ENCODE measurements around the gene SCRN1. TPM values are rescaled to one million over a fixed set of nuclear protein-coding genes. Genes with fewer than 3 reads are reported as not detected.
A peak's percentile ranks its signal among the peaks of the same experiment; 100 is the strongest.

Gene SCRN1
- total RNA-seq, 1 experiment from 2014 or later = 20.5 TPM

DNA sequence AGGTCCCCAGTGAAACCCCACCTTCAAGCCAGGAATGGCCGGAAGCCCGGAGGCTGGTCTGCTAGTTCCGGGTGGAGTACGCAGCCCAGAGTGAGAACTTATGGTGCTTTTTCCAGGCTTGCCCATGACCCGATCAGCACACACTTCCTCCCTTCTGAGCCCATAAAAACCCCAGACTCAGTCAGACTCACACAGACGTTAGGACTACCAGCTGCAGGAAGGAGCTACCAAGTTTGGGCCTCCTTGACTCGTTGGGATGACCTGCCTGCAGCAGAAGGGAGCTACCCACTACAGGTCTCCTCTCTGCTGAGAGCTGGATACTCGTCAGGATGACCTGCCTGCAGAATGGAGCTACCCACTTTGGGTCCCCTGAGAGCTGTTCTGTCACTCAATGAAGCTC lies 39.1 kb downstream of the SCRN1 start:
- no peak for DNase-seq (ENCODE audit: low read depth)
- in situ Hi-C loops (cut with HindIII; ENCODE audit: low pct_unique_long_range_greater_than_20kb, low sequenced_read_pairs) = no loop called here

DNA sequence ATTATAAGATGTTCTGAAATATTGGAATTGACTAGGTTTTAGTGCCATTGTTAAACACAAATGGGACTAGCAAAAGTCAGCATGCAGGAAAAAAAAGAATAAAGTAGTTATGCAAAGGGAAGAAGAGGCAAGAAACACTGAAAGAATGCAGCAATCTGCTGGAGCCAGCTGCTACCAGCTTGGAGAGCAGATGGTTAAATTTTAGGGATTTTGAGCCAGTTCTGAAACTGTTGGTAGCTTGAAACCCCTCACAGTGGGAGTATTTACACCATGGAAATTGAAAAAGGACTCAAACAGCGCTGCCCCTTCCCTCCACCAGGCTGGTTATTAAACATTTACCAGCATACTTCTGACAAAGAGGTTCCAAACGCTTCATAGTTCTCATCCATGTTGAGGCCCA lies 41.0 kb downstream of the SCRN1 start:
- in situ Hi-C loops (cut with HindIII; ENCODE audit: low pct_unique_long_range_greater_than_20kb, low sequenced_read_pairs) = no loop called here
- no peak for DNase-seq (ENCODE audit: low read depth)

DNA sequence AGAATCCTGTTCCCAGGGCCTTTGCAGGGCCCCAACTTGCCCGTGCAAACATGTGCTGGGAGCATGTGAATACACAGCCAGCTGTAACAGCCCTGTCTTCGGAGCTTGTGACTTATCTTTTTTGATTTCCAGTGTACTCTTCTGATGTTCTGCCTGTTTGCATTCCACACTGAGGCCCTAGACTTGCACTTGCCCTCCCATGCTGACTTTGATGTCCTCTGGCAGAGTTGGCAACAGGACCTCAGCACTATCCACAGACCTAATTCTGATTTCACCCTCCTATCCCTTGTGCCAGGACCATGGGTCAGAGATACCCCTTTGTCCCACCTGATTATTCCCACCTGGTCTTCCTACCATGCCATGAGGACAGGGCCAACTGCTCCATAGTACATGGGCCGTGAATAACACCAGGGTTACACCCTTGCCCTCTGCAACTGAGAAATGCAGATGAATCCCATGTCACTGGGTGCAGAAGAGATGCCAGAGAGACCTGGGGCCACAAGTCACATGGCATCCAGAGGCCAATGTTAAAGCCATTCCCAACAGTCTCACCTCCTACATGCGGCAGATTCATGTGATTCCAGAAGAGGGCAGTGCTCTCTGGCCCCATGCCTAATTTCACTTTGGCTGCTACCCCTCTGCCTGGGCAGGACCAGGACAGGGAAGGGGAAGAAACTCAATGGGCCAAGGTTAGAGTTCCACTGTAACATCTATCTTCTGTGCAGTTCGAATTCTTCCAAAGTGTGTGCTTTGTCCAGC lies 43.0 kb downstream of the SCRN1 start:
- in situ Hi-C loops (cut with HindIII; ENCODE audit: low pct_unique_long_range_greater_than_20kb, low sequenced_read_pairs) = no loop called here

DNA sequence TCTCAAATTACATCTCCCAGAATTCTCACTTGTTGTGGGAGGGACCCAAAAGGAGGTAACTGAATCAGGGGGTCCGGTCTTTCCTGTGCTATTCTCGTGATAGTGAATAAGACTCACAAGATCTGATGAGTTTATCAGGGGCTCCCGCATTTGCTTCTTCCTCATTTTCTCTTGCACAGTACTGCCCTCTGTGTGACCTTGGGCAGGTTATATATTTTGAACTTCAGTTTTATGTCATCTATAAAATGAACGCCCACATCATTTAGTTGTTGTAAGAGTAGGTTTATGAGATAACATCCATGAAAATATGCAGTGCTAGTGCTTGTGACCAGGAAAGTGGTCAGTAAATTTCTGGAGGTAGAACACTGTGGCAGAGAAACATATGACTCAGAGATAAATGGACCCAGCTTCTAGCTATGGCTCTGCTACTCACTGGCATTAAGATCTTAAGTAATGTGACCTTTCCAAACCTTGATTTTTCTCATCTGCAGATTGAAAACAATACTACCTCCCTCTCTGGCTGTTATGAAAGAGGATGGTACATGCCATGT lies 44.3 kb downstream of the SCRN1 start:
- in situ Hi-C loops (cut with HindIII; ENCODE audit: low pct_unique_long_range_greater_than_20kb, low sequenced_read_pairs) = no loop called here
- DNase-seq (ENCODE audit: low read depth) = no peak

More for the DNA sequence above, 43.0 kb downstream of the SCRN1 start:
- no peak for DNase-seq (ENCODE audit: low read depth)

DNA sequence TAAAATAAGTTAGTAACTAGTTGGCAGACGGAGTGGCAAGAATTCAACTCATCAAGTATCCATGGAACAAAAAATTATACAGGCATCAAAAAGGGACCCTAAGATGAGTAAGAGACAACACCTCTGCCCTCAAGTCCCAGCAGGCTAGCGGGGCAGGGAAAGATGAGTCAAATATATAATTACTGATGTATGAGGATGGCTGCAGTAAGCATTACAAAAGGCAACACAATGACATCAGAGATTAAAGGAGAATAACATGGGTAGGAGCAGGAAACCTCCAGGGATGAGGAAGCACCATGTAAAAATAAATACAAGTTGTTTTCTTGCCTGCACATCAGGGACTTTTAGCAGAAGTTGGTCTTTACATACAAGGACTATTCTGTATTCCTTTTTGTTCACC lies 49.4 kb downstream of the SCRN1 start:
- no peak for DNase-seq (ENCODE audit: low read depth)
- in situ Hi-C loops (cut with HindIII; ENCODE audit: low pct_unique_long_range_greater_than_20kb, low sequenced_read_pairs) = no loop called here

DNA sequence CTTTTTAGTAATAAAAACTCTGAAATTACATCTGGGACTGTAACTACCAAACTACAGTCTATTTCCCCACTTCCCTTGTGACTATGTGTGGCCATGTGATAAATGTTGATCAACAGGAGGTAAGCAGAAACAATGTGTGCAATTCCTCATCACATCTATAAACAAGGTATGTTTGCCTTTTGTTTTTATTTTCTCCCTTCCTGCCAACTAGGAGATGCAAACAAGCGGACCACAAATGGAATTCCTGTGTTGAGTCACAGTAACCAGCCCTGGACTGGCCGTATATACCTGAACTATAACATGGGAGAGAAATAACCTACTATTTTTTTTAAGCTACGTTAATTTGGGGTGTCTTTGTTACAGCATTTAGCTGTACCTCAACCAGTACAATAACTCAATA lies 52.5 kb downstream of the SCRN1 start:
- in situ Hi-C loops (cut with HindIII; ENCODE audit: low pct_unique_long_range_greater_than_20kb, low sequenced_read_pairs) = no loop called here
- no peak for DNase-seq (ENCODE audit: low read depth)

DNA sequence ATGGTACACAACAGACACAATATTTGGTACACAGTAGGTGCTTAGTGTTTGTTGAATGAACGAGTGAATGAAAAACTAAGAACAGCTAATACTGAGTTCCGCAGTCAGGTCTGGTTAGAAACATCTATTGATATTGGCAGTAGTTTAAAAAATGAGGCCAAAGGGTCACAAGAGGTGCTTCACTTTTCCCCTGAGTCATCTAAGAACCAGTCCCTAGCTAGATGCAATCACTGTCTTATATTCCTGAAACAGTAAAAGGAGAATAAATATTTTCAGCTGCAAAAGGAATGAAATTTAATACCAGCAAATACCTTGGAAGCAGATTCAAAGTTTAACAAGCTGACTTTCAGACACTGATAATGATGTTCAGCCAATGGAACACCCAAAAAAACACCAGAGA lies 54.5 kb downstream of the SCRN1 start:
- in situ Hi-C loops (cut with HindIII; ENCODE audit: low pct_unique_long_range_greater_than_20kb, low sequenced_read_pairs) = no loop called here
- peak; percentile 23 for DNase-seq (ENCODE audit: low read depth)

DNA sequence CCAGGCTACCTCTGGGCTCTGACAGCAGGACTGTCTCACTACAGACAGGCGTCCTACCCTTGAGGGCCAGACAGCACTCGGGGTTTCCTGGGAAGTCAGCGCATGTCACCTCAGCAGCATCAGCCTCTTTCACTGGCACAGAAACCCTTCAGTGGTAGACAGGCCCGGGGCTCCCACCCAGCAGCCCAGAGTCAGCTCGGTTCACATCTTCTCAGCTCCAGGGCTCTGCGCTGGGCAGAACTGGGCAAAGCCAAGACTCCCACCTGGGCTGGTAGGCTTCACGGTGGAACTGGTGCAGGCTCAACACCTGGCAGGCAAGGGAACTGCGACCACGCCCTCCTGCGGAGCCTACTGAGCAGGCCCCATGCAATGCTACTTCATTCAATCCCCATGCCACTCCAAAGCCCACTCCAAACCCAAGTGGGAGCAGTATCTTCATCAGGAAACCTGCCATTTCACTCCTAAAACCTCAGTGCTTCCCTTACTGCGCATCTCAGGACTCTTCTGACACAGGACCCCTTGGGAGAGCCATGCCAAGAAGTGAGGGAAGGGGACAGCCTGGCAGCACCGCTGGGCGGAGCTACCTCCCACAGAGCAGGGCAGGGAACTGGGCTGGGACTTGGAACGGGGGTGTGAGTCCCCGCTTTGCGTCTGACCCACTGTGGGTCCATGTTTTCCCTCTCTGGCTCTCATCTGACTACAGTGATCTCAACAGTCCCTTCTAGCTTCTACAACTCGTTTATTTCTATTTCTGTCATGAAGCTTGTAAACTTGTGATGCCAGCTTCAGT lies 60.4 kb downstream of the SCRN1 start:
- in situ Hi-C loops (cut with HindIII; ENCODE audit: low pct_unique_long_range_greater_than_20kb, low sequenced_read_pairs) = no loop called here
- DNase-seq (ENCODE audit: low read depth) = no peak

DNA sequence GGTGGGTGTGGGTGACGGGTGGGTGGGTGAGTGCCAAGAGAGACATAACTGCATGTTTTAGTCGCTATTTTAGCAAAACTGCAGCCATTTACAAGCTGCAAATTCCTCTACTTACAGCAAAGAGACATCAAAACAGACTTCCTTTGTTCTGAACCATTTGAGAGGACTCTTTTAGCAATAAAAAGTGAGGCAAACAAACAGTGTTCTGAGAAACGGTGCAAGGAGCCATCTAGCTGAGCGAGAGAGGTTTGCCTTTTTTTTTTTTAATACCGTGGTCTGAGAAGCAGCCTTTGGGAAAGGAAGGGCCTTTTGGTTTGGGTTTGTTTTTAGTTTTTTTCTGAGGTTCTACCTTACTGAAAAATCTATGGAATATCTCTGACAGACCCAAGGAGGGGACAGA lies 62.9 kb downstream of the SCRN1 start:
- no peak for DNase-seq (ENCODE audit: low read depth)
- in situ Hi-C loops (cut with HindIII; ENCODE audit: low pct_unique_long_range_greater_than_20kb, low sequenced_read_pairs) = no loop called here

DNA sequence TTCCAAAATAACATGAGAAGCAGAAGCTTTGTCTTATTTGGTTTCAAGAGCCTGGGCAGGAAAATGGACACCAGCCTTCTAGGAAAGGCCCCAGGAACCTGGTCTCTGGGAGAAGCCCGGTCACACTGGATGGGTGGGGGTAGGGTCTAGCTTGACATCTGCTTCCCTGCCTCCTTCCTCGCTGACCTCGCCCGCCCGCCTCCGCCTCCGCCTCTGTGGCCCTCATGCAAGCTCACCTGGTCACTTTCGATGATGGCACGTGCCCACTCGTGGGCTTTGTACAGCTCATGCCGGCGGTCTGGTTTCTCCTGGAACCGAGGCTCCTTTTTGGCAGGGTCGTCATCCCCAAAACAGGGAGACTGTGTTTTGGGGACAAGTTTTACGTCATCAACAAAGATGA lies 63.4 kb downstream of the SCRN1 start:
- in situ Hi-C loops (cut with HindIII; ENCODE audit: low pct_unique_long_range_greater_than_20kb, low sequenced_read_pairs) = no loop called here
- DNase-seq (ENCODE audit: low read depth) = no peak

DNA sequence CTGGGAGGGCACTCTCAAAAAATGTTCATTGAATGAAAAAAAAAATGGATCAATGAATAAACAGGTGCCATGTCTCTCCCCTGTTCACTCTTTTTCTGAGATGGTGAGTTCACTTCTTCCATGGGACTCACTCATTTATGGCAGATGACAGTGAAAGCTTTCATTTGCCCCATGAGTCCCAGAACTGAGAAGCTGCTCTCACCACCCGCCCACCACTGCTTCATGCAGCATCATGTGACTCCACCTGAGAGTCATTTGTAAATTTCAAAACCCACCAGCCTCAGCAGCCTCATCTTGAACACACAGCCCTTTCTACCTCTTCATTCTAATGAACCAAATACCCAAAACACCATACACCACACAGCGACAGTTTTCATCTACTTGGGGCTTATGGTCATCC lies 64.9 kb downstream of the SCRN1 start:
- in situ Hi-C loops (cut with HindIII; ENCODE audit: low pct_unique_long_range_greater_than_20kb, low sequenced_read_pairs) = no loop called here
- DNase-seq (ENCODE audit: low read depth) = no peak

DNA sequence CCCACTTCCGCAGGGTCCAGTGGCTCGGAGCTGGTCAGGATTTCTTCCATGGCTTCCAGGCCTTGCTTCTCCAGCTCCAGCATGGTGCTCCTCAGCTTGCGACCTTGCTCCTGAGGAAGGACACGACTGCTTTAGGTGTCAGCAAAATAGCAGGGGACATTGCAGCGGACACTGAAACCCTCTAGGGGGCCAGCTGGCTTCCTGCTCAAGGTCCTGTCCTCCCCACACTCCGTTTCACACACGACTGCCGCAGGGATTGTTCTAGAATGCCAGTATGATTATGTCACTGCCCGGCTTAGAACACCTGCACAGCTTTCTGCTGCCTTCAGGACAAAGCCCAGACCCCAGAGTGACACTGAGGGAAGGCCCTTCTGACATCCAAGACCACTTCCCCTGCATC lies 65.6 kb downstream of the SCRN1 start:
- in situ Hi-C loops (cut with HindIII; ENCODE audit: low pct_unique_long_range_greater_than_20kb, low sequenced_read_pairs) = no loop called here
- DNase-seq (ENCODE audit: low read depth) = no peak

DNA sequence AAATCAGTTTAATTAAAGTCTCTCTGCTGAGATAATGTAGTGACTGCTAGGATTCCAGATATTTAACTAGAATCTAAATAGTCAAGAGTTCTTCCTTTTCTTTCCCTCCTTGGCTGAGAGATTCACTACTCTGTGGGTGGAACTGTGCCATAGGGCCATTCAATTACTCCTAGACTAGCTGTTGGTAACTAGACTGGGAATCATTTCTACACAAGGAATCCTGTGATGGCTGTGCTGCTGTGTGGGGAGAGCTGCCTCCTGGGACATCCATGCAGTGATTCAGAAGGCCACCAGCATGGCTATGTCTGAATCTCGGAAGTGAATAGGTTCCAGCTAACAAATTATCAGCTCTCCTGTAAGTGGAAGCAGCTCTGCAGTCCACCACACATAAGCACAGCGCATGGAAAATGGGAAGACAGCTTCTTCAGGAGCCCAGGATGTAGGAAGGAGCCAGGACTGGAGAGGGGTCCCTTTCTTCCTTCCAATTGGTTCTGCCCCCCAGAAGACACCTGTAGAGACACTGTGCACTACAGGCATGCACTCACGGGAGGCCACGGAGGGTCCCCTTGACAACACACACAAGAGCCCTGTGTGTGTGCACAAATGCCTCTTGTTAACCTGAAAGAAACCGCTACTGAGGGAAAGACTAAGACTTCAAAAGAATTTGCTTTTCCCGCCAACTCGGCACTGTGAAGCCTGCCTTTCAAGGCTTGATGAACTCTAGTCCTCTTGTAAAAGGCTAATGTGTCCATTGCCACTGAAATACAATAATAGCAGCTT lies 66.5 kb downstream of the SCRN1 start:
- no peak for DNase-seq (ENCODE audit: low read depth)
- in situ Hi-C loops (cut with HindIII; ENCODE audit: low pct_unique_long_range_greater_than_20kb, low sequenced_read_pairs) = no loop called here

DNA sequence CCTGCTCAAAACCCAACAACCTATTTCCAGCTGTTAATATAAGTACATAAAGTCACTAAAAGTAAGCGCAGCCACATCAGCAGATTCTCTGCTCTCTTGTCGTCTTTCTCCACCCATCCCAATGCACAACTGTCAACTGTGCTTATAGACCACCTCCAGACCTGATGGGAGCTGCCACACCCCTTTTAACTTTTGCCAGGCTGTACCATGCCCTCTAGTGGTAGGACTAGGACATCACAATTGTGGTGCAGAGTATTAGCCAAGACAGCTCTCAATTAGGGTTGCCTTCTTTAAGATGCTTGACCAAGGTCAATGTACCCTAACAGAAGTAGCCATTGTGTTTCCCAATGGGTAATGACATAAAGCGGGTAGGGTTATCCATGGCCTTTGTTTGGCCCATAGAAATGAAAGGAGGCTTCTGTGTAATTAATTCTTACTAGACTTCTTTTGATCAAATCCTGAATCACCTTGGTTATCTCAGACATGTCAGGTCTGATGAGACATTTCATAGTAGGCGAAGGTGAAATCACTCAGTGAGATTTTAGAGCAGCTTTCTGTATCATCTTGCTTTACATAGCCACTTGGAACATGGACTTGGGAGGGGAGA lies 68.1 kb downstream of the SCRN1 start:
- DNase-seq (ENCODE audit: low read depth) = peak; percentile 59
- in situ Hi-C loops (cut with HindIII; ENCODE audit: low pct_unique_long_range_greater_than_20kb, low sequenced_read_pairs) = no loop called here

DNA sequence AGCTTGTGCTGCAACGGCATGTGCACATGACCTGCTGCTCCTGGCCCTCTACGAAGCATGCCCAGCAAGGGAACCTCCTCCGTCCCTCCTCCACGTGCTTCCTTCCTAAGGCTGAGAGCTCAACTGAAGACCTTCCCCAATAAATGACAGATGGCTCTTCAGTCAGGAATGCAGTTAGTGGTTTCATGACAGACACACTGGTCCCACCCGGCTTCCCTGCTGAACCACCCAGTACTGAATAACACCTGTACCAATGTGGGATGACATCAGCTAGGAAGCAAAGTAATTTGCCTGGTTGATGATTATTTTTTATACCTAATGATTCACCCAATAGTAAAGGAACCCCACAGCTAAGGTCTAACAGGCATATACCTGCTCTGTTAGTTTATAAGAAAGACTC lies 69.1 kb downstream of the SCRN1 start:
- in situ Hi-C loops (cut with HindIII; ENCODE audit: low pct_unique_long_range_greater_than_20kb, low sequenced_read_pairs) = no loop called here
- no peak for DNase-seq (ENCODE audit: low read depth)

DNA sequence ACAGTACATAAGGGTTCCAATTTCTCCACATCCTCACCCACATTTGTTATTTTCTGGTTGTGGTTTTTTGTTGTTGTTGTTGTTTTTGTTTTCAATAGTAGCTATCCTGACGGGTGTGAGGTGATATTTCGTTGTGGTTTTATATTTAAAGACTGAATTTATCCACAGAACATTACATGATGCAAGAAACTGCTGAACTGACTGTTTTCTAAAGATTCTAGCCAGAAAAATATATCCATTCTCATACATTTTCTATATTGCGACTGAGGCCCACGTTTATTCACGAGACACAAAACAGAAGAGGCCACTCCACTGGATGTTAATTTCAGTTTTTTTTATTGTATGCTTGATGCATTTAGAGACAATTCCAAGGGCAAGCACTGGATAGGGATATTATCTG lies 69.8 kb downstream of the SCRN1 start:
- DNase-seq (ENCODE audit: low read depth) = no peak
- in situ Hi-C loops (cut with HindIII; ENCODE audit: low pct_unique_long_range_greater_than_20kb, low sequenced_read_pairs) = no loop called here

DNA sequence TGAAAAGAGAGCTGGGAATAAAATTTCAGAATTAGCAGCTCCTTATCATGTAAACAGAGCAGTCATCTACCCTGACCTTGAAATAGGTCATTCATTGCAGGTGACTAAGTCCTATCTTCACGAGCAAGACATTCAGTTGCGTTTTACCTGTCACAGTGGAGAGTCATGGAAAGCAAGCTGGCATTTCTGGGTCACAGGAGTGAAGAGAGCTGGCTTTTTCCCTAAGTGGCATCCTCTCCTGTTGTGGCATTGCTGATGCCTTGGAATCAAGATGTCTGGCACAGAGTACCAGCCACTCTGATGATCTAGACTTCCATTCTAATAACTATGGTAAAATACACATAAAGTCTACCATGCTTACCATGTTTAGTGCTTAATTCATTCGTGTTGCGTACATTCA lies 70.8 kb downstream of the SCRN1 start:
- in situ Hi-C loops (cut with HindIII; ENCODE audit: low pct_unique_long_range_greater_than_20kb, low sequenced_read_pairs) = no loop called here
- DNase-seq (ENCODE audit: low read depth) = no peak

DNA sequence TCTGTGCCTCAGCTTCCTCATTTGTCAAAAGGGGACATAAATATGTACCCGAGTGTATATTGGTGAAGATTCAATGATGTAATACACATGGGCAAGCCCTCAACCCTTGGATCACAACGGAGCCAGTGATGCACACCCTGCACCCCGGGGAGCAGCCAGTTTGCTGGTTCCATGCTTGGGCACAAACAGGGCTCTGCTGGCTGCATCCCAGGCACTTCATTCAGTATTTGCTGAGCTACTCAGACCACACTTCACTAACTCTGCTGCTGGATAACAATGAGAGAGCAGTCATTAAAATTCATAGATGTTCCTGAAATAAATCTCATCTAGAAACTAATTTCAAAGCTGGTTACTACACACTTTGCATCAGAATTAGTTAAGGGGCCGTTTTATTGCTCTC lies 72.0 kb downstream of the SCRN1 start:
- DNase-seq (ENCODE audit: low read depth) = no peak
- in situ Hi-C loops (cut with HindIII; ENCODE audit: low pct_unique_long_range_greater_than_20kb, low sequenced_read_pairs) = no loop called here

All from Caki2 (cell line).